CD4-positive, alpha-beta T cell treated with Interleukin-1 beta for 1 hour (primary cell): ENCODE measurements around the gene MPZL1.
A peak's percentile ranks its signal among the peaks of the same experiment; 100 is the strongest.

ENCODE experiments used
- DNase-seq, 2 donors: peaks; one replicate each; pipeline ENCODE4 v3.0.0-alpha.2; 2020 to 2022

MPZL1 gene

GRCh38 chr1:167752219-167752985, 30.6 kb downstream of the MPZL1 start:
- DNase-seq, result no peak

- no peak for DNase-seq
Measured at GRCh38 chr1:167755654-167756053, 33.9 kb downstream of the MPZL1 start.

GRCh38 chr1:167756730-167757405, 35.1 kb downstream of the MPZL1 start:
- DNase-seq, result no peak

- DNase-seq, result no peak
Measured at GRCh38 chr1:167757433-167758309, 35.9 kb downstream of the MPZL1 start.

GRCh38 chr1:167761400-167761799, 39.6 kb downstream of the MPZL1 start:
- no peak for DNase-seq

- DNase-seq, result peak; percentile 3 to 9
Measured at GRCh38 chr1:167762061-167762746, 40.4 kb downstream of the MPZL1 start.

- no peak for DNase-seq
Measured at GRCh38 chr1:167763525-167764220, 41.9 kb downstream of the MPZL1 start.

GRCh38 chr1:167764458-167765330, 42.9 kb downstream of the MPZL1 start:
- no peak for DNase-seq

- no peak for DNase-seq
Measured at GRCh38 chr1:167765496-167765895, 43.7 kb downstream of the MPZL1 start.

- no peak for DNase-seq
Measured at GRCh38 chr1:167766538-167766937, 44.8 kb downstream of the MPZL1 start.

GRCh38 chr1:167767761-167768160, 46.0 kb downstream of the MPZL1 start:
- DNase-seq, result no peak

GRCh38 chr1:167770127-167770526, 48.3 kb downstream of the MPZL1 start:
- DNase-seq, result no peak

GRCh38 chr1:167772436-167772835, 50.7 kb downstream of the MPZL1 start:
- no peak for DNase-seq

GRCh38 chr1:167773516-167773915, 51.7 kb downstream of the MPZL1 start:
- no peak for DNase-seq

GRCh38 chr1:167774710-167775109, 52.9 kb downstream of the MPZL1 start:
- DNase-seq, result no peak

GRCh38 chr1:167775178-167775577, 53.4 kb downstream of the MPZL1 start:
- DNase-seq, result no peak

GRCh38 chr1:167776151-167776550, 54.4 kb downstream of the MPZL1 start:
- no peak for DNase-seq

- DNase-seq, result no peak
Measured at GRCh38 chr1:167776616-167777268, 55.0 kb downstream of the MPZL1 start.

- no peak for DNase-seq
Measured at GRCh38 chr1:167777269-167777650, 55.5 kb downstream of the MPZL1 start.

- no peak for DNase-seq
Measured at GRCh38 chr1:167781558-167781957, 59.8 kb downstream of the MPZL1 start.

GRCh38 chr1:167782946-167783345, 61.2 kb downstream of the MPZL1 start:
- no peak for DNase-seq
